ENCODE results near the gene CT45A6. TPM values are rescaled to one million over a fixed set of nuclear protein-coding genes. Genes with fewer than 3 reads are reported as not detected.
"Not testable (repeated sequence)": the region's sequence is repeated elsewhere in the genome, so short reads cannot be mapped to it uniquely, and the experiment has no call there.

CT45A6 gene
- total RNA-seq (2014; rRNA removed; shearing (Covaris generic)), result not detected in 2 replicates
- polyA plus RNA-seq (2015; cell fraction: cytosol; rRNA removed), result not detected in 2 replicates
- polyA plus RNA-seq (2015; cell fraction: nucleus; rRNA removed), result not detected in 2 replicates

GRCh38 chrX:135802687-135803086 is at the start of gene CT45A6:
CT45A6 (minus strand) TSS chrX:135802787; CDS start chrX:135798993, 3,794 bp downstream.
- DNase-seq (ENCODE audit: low read depth, low spot score); in situ Hi-C loops (cut with HindIII; ENCODE audit: low pct_unique_long_range_greater_than_20kb, low sequenced_read_pairs): not testable (repeated sequence)

GRCh38 chrX:135837180-135837579 is 34.6 kb upstream of the CT45A6 start, which contains the start of gene CT45A7:
CT45A7 (minus strand) TSS chrX:135837280; CDS start chrX:135833533, 3,747 bp downstream.
- DNase-seq (ENCODE audit: low read depth, low spot score); in situ Hi-C loops (cut with HindIII; ENCODE audit: low pct_unique_long_range_greater_than_20kb, low sequenced_read_pairs): not testable (repeated sequence)

- DNase-seq (ENCODE audit: low read depth, low spot score); in situ Hi-C loops (cut with HindIII; ENCODE audit: low pct_unique_long_range_greater_than_20kb, low sequenced_read_pairs): not testable (repeated sequence)
Observed at GRCh38 chrX:135819912-135820311, 17.3 kb upstream of the CT45A6 start, which contains the start of gene CT45A2. CT45A2 (minus strand) TSS chrX:135820012; CDS start chrX:135816265, 3,747 bp downstream.

- in situ Hi-C loops (cut with HindIII; ENCODE audit: low pct_unique_long_range_greater_than_20kb, low sequenced_read_pairs); DNase-seq (ENCODE audit: low read depth, low spot score): not testable (repeated sequence)
Observed at GRCh38 chrX:135785403-135785802, 17.2 kb downstream of the CT45A6 start, which contains the start of gene CT45A5. CT45A5 (minus strand) TSS chrX:135785503; CDS start chrX:135781729, 3,774 bp downstream.

GRCh38 chrX:135768091-135768490 is 34.5 kb downstream of the CT45A6 start, which contains the start of gene CT45A3:
CT45A3 (minus strand) TSS chrX:135768191; CDS start chrX:135764444, 3,747 bp downstream.
- in situ Hi-C loops (cut with HindIII; ENCODE audit: low pct_unique_long_range_greater_than_20kb, low sequenced_read_pairs); DNase-seq (ENCODE audit: low read depth, low spot score): not testable (repeated sequence)

GRCh38 chrX:135744739-135745138 is 57.8 kb downstream of the CT45A6 start:
- DNase-seq (ENCODE audit: low read depth, low spot score); in situ Hi-C loops (cut with HindIII; ENCODE audit: low pct_unique_long_range_greater_than_20kb, low sequenced_read_pairs): not testable (repeated sequence)

Other genes with a start within 250 kb of the CT45A6 start
- 2.4 and 2.8 TPM in 2 replicates for gene CT45A1, start 89.1 kb downstream of the CT45A6 start, total RNA-seq (2014; rRNA removed; shearing (Covaris generic))
- gene CT45A3, start 34.6 kb downstream of the CT45A6 start, total RNA-seq (2014; rRNA removed; shearing (Covaris generic)), result 54.6 and 61.6 TPM in 2 replicates
- 35.2 and 41.3 TPM in 2 replicates for gene CT45A5, start 17.3 kb downstream of the CT45A6 start, total RNA-seq (2014; rRNA removed; shearing (Covaris generic))
- gene CT45A2, start 17.2 kb upstream of the CT45A6 start, total RNA-seq (2014; rRNA removed; shearing (Covaris generic)), result not detected in 2 replicates
- not detected in 2 replicates for gene CT45A7, start 34.5 kb upstream of the CT45A6 start, total RNA-seq (2014; rRNA removed; shearing (Covaris generic))
- not detected in 2 replicates for gene CT45A8, start 51.8 kb upstream of the CT45A6 start, total RNA-seq (2014; rRNA removed; shearing (Covaris generic))
- gene CT45A9, start 69.0 kb upstream of the CT45A6 start, total RNA-seq (2014; rRNA removed; shearing (Covaris generic)), result not detected in 2 replicates
- gene CT45A10, start 90.7 kb upstream of the CT45A6 start, total RNA-seq (2014; rRNA removed; shearing (Covaris generic)), result 141 and 152 TPM in 2 replicates
- 20.4 and 22.8 TPM in 2 replicates for gene SAGE1, start 90.9 kb upstream of the CT45A6 start, total RNA-seq (2014; rRNA removed; shearing (Covaris generic))
- gene MMGT1, start 171.2 kb upstream of the CT45A6 start, total RNA-seq (2014; rRNA removed; shearing (Covaris generic)), result 28.2 and 28.3 TPM in 2 replicates
- 17.7 and 18.7 TPM in 2 replicates for gene SLC9A6, start 182.6 kb upstream of the CT45A6 start, total RNA-seq (2014; rRNA removed; shearing (Covaris generic))